GM12891 (cell line): ENCODE data around the gene ABHD5. TPM values are rescaled to one million over a fixed set of nuclear protein-coding genes. Genes with fewer than 3 reads are reported as not detected.
A peak's percentile ranks its signal among the peaks of the same experiment; 100 is the strongest.
"Not testable (repeated sequence)": the region's sequence is repeated elsewhere in the genome, so short reads cannot be mapped to it uniquely, and the experiment has no call there.

ENCODE experiments used
- DNase-seq: peaks from one replicate; pipeline ENCODE4 v3.0.0; 2011; ENCODE audit warnings: low spot score; ENCODE audit not compliant: insufficient read length
- FAIRE-seq: peaks from 2 replicates; lab custom pipeline; 2011; peaks lifted over from hg19 to GRCh38; lab: Jason Lieb, UNC
- PAX5 ChIP-seq: IDR thresholded peaks from 2 replicates; pipeline ENCODE4 v1.6.1; 2011; ENCODE audit warnings: low read length, moderate library complexity, mild to moderate bottlenecking; ENCODE audit not compliant: insufficient read depth, severe bottlenecking
- POLR2A ChIP-seq: IDR thresholded peaks from 2 replicates; pipeline ENCODE4 v1.6.1; 2011; ENCODE audit warnings: low read depth, low read length, control low read depth
- POLR2AphosphoS5 ChIP-seq: IDR thresholded peaks from 2 replicates; pipeline ENCODE4 v1.6.1; 2011; ENCODE audit warnings: low read depth, low read length, control low read depth
- POU2F2 ChIP-seq: IDR thresholded peaks from 2 replicates; pipeline ENCODE4 v1.6.1; 2011; ENCODE audit warnings: low read depth, mild to moderate bottlenecking, control low read depth, low read length, moderate library complexity
- SPI1 ChIP-seq: IDR thresholded peaks from 2 replicates; pipeline ENCODE4 v1.6.1; 2011; ENCODE audit warnings: low read depth, low read length, control low read depth
- TAF1 ChIP-seq: IDR thresholded peaks from 2 replicates; pipeline ENCODE4 v1.6.1; 2011; ENCODE audit warnings: low read depth, low read length, control low read depth
- polyA plus RNA-seq: library from polyadenylated mRNA; unstranded; fragments of >200 nt; gene quantifications from one replicate; pipeline ENCODE4 v1.2.1, GENCODE V29; 2012; ENCODE audit warnings: low read depth, missing spikeins, inconsistent platforms; ENCODE audit not compliant: missing spikeins

The ABHD5 gene
- 4.5 TPM for polyA plus RNA-seq

GRCh38 chr3:43690400-43691119, at the start of gene ABHD5:
TSS of gene ABHD5 (plus strand) at chr3:43690938. CDS start at chr3:43690993, 55 bp downstream.
- DNase-seq (peak; percentile 90), FAIRE-seq (peak; percentile 99)
- TF ChIP-seq POLR2A (peak; percentile 98), POU2F2 (peak; percentile 88), SPI1 (no peak), PAX5 (peak; percentile 15), TAF1 (peak; percentile 67), POLR2AphosphoS5 (peak; percentile 77; the same call in 1 of the 2 replicates)

GRCh38 chr3:43641306-43642114, 49.2 kb upstream of the ABHD5 start:
- FAIRE-seq (no peak), DNase-seq (no peak)
- TF ChIP-seq SPI1, result no peak
- TF ChIP-seq POU2F2, result no peak
- TF ChIP-seq POLR2AphosphoS5, result no peak
- no peak for TF ChIP-seq TAF1
- TF ChIP-seq PAX5, result no peak
- TF ChIP-seq POLR2A, result no peak

GRCh38 chr3:43644443-43644842, 46.3 kb upstream of the ABHD5 start:
- TF ChIP-seq POU2F2 (no peak), TAF1 (no peak), PAX5 (no peak), POLR2AphosphoS5 (no peak), POLR2A (no peak), SPI1 (no peak)
- DNase-seq (no peak), FAIRE-seq (no peak)

GRCh38 chr3:43647331-43648166, 43.2 kb upstream of the ABHD5 start:
- FAIRE-seq (no peak), DNase-seq (no peak)
- TF ChIP-seq TAF1, result no peak
- TF ChIP-seq POU2F2, result no peak
- TF ChIP-seq SPI1, result no peak
- no peak for TF ChIP-seq POLR2AphosphoS5
- no peak for TF ChIP-seq PAX5
- TF ChIP-seq POLR2A, result no peak

GRCh38 chr3:43648957-43649356, 41.8 kb upstream of the ABHD5 start:
- TF ChIP-seq POU2F2 (no peak), POLR2AphosphoS5 (no peak), PAX5 (no peak), POLR2A (no peak), TAF1 (no peak), SPI1 (no peak)
- DNase-seq, result no peak
- no peak for FAIRE-seq

GRCh38 chr3:43649365-43649968, 41.3 kb upstream of the ABHD5 start:
- DNase-seq, result no peak
- no peak for TF ChIP-seq PAX5
- no peak for TF ChIP-seq POLR2AphosphoS5
- TF ChIP-seq POU2F2, result no peak
- TF ChIP-seq TAF1, result no peak
- no peak for TF ChIP-seq POLR2A
- TF ChIP-seq SPI1, result no peak
- FAIRE-seq, result no peak

- TF ChIP-seq SPI1 (no peak), TAF1 (no peak), POLR2AphosphoS5 (no peak), POU2F2 (no peak), POLR2A (no peak), PAX5 (no peak)
- DNase-seq, result no peak
- FAIRE-seq, result no peak
These were observed 40.4 kb upstream of the ABHD5 start for GRCh38 chr3:43650345-43650744.

- DNase-seq, FAIRE-seq: not testable (repeated sequence)
These were observed 34.3 kb upstream of the ABHD5 start for GRCh38 chr3:43656390-43656789.

- no peak for FAIRE-seq
- no peak for DNase-seq
- no peak for TF ChIP-seq POU2F2
- TF ChIP-seq POLR2AphosphoS5, result no peak
- TF ChIP-seq POLR2A, result no peak
- TF ChIP-seq PAX5, result no peak
- no peak for TF ChIP-seq TAF1
- no peak for TF ChIP-seq SPI1
These were observed 31.4 kb upstream of the ABHD5 start for GRCh38 chr3:43659250-43659880.

- not testable (repeated sequence) for FAIRE-seq, DNase-seq
These were observed 29.4 kb upstream of the ABHD5 start for GRCh38 chr3:43661376-43661775.

GRCh38 chr3:43665011-43665410, 25.7 kb upstream of the ABHD5 start:
- not testable (repeated sequence) for FAIRE-seq

More at GRCh38 chr3:43665011-43665410, 25.7 kb upstream of the ABHD5 start:
- not testable (repeated sequence) for DNase-seq
